ENCODE measurements around the gene MAPK8IP3.
"Not testable (repeated sequence)": the region's sequence is repeated elsewhere in the genome, so short reads cannot be mapped to it uniquely, and the experiment has no call there.

The MAPK8IP3 gene

GRCh38 chr16:1786242-1787055 is 80.5 kb downstream of the MAPK8IP3 start:
- DNase-seq (ENCODE audit: low read depth): no peak

- DNase-seq (ENCODE audit: low read depth): no peak
Measured at GRCh38 chr16:1787056-1787321, 81.0 kb downstream of the MAPK8IP3 start.

DNA sequence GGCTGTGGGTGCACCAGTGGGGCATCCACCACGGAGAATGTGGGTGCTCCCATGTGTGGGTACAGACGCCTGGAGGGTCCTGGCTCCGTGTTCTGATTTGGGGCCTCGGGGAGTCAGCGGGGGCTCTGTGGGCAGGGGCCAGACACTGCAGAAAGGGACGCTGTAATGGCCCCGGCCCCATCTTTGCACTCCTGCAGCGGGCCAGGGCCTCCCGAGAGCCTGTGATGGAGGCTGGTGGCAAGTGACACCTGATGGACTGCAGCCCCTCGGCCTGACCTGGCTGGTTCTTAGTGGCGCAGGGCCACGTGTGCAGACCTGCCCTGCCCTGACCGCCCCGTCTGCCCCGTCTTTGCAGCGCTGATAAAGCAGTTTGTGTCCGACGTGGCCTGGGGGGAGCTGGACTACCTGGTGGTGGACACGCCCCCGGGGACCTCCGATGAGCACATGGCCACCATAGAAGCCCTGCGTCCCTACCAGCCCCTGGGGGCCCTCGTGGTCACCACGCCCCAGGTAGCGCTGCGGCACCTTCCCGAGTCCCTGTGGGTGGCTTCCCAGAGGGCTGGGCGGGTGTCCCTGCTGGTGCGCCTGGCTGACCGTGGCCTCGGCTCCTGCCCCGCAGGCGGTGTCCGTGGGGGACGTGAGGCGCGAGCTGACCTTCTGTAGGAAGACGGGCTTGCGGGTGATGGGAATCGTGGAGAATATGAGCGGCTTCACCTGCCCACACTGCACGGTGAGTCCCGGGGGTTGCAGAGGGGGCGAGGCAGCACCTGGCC is 81.5 kb downstream of the MAPK8IP3 start:
- DNase-seq (ENCODE audit: low read depth): no peak

- DNase-seq (ENCODE audit: low read depth): no peak
Measured at GRCh38 chr16:1788095-1788707, 82.2 kb downstream of the MAPK8IP3 start.

DNA sequence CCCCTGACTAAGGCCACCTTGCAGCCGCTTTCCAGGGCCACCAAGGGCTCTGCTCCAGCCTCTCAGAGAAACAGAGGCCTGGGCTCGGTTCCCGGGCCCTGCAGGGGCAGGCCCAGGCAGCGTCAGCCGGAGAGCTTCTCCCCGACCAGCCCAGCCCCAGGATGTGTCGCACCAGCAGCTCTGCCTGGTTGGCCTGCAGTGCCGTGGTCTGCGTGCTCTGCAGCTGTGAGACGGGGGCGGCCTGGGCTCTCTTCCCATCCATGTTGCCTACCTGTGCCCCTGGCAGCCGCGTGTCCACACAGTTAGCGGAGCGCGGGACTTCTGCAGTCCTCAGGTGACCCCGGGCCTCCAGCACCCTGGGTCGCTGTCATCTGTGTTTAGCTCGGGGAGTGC is 82.7 kb downstream of the MAPK8IP3 start:
- no peak for DNase-seq (ENCODE audit: low read depth)

GRCh38 chr16:1789643-1790045 is 83.6 kb downstream of the MAPK8IP3 start:
- no peak for DNase-seq (ENCODE audit: low read depth)

GRCh38 chr16:1790261-1790610 is 84.2 kb downstream of the MAPK8IP3 start:
- DNase-seq (ENCODE audit: low read depth): no peak

GRCh38 chr16:1790611-1791255 is 84.7 kb downstream of the MAPK8IP3 start:
- DNase-seq (ENCODE audit: low read depth): no peak

GRCh38 chr16:1791256-1791942 is 85.4 kb downstream of the MAPK8IP3 start:
- no peak for DNase-seq (ENCODE audit: low read depth)

- DNase-seq (ENCODE audit: low read depth): no peak
Measured at GRCh38 chr16:1791943-1792812, 86.2 kb downstream of the MAPK8IP3 start.

- no peak for DNase-seq (ENCODE audit: low read depth)
Measured at GRCh38 chr16:1792836-1793577, 87.0 kb downstream of the MAPK8IP3 start.

GRCh38 chr16:1793578-1794220 is 87.7 kb downstream of the MAPK8IP3 start, which contains the start of gene IGFALS:
Gene IGFALS, minus strand, starts transcription at chr16:1793705. Its CDS starts 53 bp downstream, at chr16:1793652.
- DNase-seq (ENCODE audit: low read depth): no peak

GRCh38 chr16:1794221-1794871 is 88.4 kb downstream of the MAPK8IP3 start:
- DNase-seq (ENCODE audit: low read depth): no peak

DNA sequence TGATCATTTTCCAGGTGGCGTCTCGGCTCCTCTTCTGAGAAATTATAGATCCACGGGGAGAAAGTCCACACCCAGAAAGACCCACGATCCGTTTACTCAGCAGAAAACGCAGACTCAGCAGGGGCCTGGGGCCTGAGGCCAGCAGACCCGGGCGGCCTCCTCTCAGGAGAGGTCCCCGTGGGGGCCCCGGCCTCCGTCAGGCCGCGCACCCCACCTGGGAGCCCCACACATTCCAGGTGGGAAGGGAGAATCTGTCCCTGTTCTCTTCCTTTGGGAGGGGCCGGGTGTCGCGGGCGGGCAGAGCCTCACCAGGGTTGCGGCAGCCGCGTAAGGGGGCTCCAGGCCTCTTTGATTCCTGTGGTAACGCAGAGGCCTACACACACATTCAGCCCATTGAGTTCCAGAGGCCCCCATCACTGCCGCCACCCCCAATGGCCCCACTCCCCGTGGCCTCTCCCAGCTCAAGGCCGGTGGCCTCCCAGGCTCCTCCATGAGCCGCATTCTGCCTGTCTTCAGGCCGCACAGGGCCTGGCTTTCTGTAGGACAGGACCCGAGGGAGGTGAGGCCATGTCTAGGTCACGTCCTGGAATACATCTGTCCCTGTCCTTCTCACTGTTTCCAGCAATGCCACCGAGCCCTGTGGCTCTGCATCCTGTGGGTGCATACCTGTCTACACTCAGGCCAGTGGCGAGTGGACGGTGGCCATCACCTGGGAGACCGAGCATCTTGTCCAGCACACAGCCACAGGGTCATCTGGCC is 89.1 kb downstream of the MAPK8IP3 start:
- no peak for DNase-seq (ENCODE audit: low read depth)

GRCh38 chr16:1799263-1799662 is 93.3 kb downstream of the MAPK8IP3 start:
- not testable (repeated sequence) for DNase-seq (ENCODE audit: low read depth)

GRCh38 chr16:1800701-1801100 is 94.7 kb downstream of the MAPK8IP3 start:
- DNase-seq (ENCODE audit: low read depth): no peak

- DNase-seq (ENCODE audit: low read depth): no peak
Measured at GRCh38 chr16:1807626-1808025, 101.6 kb downstream of the MAPK8IP3 start.

- no peak for DNase-seq (ENCODE audit: low read depth)
Measured at GRCh38 chr16:1808691-1809090, 102.7 kb downstream of the MAPK8IP3 start.
